ENCODE results near the gene ALK.

The ALK gene

DNA sequence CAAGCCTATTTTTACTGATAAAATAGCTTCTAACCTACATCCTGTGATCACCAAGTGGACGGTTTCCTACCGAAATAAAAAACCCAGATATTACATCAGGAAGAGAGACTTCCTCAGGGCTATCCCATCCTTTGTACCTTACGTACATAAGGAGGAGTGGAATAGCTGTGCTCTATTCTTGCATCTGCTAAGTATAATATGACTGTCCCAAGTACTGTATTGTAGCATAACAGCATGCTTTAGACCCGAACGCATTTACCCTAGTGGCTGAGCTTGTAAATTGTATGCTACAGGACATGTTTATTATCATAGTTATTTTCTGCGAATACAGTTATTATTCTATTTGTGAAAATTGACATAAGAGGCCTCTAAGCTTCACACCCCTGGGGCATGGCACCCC is 503.8 kb downstream of the ALK start:
- H3K4me1 ChIP-seq (ENCODE audit: control insufficient read depth, insufficient read depth, low read length): no peaks in the 10 kb centered on the region
- no peak overlapping the region for H3K27ac ChIP-seq (ENCODE audit: extremely low read depth, low read depth, low read length)
- H3K4me3 ChIP-seq (ENCODE audit: low read depth, low read length): no peak overlapping the region
- no peaks in the 10 kb centered on the region for H3K9me3 ChIP-seq (ENCODE audit: control insufficient read depth, insufficient read depth, low read depth, low read length)
- CTCF ChIA-PET: no interaction called here
- H3K36me3 ChIP-seq (ENCODE audit: control insufficient read depth in 2 of 2, insufficient read depth in 1 of 2, low read length in 2 of 2): no peaks in the 10 kb centered on the region
- TF ChIP-seq, protein P1, sequence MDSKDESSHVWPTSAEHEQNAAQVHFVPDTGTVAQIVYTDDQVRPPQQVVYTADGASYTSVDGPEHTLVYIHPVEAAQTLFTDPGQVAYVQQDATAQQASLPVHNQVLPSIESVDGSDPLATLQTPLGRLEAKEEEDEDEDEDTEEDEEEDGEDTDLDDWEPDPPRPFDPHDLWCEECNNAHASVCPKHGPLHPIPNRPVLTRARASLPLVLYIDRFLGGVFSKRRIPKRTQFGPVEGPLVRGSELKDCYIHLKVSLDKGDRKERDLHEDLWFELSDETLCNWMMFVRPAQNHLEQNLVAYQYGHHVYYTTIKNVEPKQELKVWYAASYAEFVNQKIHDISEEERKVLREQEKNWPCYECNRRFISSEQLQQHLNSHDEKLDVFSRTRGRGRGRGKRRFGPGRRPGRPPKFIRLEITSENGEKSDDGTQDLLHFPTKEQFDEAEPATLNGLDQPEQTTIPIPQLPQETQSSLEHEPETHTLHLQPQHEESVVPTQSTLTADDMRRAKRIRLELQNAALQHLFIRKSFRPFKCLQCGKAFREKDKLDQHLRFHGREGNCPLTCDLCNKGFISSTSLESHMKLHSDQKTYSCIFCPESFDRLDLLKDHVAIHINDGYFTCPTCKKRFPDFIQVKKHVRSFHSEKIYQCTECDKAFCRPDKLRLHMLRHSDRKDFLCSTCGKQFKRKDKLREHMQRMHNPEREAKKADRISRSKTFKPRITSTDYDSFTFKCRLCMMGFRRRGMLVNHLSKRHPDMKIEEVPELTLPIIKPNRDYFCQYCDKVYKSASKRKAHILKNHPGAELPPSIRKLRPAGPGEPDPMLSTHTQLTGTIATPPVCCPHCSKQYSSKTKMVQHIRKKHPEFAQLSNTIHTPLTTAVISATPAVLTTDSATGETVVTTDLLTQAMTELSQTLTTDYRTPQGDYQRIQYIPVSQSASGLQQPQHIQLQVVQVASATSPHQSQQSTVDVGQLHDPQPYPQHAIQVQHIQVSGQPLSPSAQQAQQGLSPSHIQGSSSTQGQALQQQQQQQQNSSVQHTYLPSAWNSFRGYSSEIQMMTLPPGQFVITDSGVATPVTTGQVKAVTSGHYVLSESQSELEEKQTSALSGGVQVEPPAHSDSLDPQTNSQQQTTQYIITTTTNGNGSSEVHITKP (tag by site-specific recombination; IDR thresholded peaks at IDR 0.05): no peak
- TF ChIP-seq, protein P2, sequence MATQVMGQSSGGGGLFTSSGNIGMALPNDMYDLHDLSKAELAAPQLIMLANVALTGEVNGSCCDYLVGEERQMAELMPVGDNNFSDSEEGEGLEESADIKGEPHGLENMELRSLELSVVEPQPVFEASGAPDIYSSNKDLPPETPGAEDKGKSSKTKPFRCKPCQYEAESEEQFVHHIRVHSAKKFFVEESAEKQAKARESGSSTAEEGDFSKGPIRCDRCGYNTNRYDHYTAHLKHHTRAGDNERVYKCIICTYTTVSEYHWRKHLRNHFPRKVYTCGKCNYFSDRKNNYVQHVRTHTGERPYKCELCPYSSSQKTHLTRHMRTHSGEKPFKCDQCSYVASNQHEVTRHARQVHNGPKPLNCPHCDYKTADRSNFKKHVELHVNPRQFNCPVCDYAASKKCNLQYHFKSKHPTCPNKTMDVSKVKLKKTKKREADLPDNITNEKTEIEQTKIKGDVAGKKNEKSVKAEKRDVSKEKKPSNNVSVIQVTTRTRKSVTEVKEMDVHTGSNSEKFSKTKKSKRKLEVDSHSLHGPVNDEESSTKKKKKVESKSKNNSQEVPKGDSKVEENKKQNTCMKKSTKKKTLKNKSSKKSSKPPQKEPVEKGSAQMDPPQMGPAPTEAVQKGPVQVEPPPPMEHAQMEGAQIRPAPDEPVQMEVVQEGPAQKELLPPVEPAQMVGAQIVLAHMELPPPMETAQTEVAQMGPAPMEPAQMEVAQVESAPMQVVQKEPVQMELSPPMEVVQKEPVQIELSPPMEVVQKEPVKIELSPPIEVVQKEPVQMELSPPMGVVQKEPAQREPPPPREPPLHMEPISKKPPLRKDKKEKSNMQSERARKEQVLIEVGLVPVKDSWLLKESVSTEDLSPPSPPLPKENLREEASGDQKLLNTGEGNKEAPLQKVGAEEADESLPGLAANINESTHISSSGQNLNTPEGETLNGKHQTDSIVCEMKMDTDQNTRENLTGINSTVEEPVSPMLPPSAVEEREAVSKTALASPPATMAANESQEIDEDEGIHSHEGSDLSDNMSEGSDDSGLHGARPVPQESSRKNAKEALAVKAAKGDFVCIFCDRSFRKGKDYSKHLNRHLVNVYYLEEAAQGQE (tag by site-specific recombination; IDR thresholded peaks at IDR 0.05): no peak
- TF ChIP-seq, protein P3, sequence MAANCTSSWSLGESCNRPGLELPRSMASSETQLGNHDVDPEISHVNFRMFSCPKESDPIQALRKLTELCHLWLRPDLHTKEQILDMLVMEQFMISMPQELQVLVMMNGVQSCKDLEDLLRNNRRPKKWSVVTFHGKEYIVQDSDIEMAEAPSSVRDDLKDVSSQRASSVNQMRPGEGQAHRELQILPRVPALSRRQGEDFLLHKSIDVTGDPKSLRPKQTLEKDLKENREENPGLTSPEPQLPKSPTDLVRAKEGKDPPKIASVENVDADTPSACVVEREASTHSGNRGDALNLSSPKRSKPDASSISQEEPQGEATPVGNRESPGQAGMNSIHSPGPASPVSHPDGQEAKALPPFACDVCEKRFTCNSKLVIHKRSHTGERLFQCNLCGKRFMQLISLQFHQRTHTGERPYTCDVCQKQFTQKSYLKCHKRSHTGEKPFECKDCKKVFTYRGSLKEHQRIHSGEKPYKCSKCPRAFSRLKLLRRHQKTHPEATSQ (tag by site-specific recombination; IDR thresholded peaks at IDR 0.05): no peak
- TF ChIP-seq, protein P4, sequence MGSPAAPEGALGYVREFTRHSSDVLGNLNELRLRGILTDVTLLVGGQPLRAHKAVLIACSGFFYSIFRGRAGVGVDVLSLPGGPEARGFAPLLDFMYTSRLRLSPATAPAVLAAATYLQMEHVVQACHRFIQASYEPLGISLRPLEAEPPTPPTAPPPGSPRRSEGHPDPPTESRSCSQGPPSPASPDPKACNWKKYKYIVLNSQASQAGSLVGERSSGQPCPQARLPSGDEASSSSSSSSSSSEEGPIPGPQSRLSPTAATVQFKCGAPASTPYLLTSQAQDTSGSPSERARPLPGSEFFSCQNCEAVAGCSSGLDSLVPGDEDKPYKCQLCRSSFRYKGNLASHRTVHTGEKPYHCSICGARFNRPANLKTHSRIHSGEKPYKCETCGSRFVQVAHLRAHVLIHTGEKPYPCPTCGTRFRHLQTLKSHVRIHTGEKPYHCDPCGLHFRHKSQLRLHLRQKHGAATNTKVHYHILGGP (tag by site-specific recombination; IDR thresholded peaks at IDR 0.05): no peak
- TF ChIP-seq ZBTB1 (tag by site-specific recombination; IDR thresholded peaks at IDR 0.05) (no peak), ZNF426 (tag by site-specific recombination; IDR thresholded peaks at IDR 0.05) (no peak), GLIS1 (tag by site-specific recombination; IDR thresholded peaks at IDR 0.05) (no peak), ZNF341 (tag by site-specific recombination; IDR thresholded peaks at IDR 0.05; ENCODE audit: low read depth) (no peak), ZXDB (tag by site-specific recombination; IDR thresholded peaks at IDR 0.05) (no peak), ZNF138 (tag by site-specific recombination; IDR thresholded peaks at IDR 0.05; ENCODE audit: borderline replicate concordance) (no peak), ZBTB20 (tag by site-specific recombination; IDR thresholded peaks at IDR 0.05) (no peak), ZNF211 (tag by site-specific recombination; IDR thresholded peaks at IDR 0.05; ENCODE audit: low read depth) (no peak), ZNF571 (tag by site-specific recombination; IDR thresholded peaks at IDR 0.05) (no peak), ZNF132 (tag by site-specific recombination; IDR thresholded peaks at IDR 0.05; ENCODE audit: borderline replicate concordance) (no peak)
- TF ChIP-seq, protein P5, sequence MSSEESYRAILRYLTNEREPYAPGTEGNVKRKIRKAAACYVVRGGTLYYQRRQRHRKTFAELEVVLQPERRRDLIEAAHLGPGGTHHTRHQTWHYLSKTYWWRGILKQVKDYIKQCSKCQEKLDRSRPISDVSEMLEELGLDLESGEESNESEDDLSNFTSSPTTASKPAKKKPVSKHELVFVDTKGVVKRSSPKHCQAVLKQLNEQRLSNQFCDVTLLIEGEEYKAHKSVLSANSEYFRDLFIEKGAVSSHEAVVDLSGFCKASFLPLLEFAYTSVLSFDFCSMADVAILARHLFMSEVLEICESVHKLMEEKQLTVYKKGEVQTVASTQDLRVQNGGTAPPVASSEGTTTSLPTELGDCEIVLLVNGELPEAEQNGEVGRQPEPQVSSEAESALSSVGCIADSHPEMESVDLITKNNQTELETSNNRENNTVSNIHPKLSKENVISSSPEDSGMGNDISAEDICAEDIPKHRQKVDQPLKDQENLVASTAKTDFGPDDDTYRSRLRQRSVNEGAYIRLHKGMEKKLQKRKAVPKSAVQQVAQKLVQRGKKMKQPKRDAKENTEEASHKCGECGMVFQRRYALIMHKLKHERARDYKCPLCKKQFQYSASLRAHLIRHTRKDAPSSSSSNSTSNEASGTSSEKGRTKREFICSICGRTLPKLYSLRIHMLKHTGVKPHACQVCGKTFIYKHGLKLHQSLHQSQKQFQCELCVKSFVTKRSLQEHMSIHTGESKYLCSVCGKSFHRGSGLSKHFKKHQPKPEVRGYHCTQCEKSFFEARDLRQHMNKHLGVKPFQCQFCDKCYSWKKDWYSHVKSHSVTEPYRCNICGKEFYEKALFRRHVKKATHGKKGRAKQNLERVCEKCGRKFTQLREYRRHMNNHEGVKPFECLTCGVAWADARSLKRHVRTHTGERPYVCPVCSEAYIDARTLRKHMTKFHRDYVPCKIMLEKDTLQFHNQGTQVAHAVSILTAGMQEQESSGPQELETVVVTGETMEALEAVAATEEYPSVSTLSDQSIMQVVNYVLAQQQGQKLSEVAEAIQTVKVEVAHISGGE (tag by site-specific recombination; conservative IDR thresholded peaks at IDR 0.05; ENCODE audit: low read depth): no peak
- TF ChIP-seq, protein P6, sequence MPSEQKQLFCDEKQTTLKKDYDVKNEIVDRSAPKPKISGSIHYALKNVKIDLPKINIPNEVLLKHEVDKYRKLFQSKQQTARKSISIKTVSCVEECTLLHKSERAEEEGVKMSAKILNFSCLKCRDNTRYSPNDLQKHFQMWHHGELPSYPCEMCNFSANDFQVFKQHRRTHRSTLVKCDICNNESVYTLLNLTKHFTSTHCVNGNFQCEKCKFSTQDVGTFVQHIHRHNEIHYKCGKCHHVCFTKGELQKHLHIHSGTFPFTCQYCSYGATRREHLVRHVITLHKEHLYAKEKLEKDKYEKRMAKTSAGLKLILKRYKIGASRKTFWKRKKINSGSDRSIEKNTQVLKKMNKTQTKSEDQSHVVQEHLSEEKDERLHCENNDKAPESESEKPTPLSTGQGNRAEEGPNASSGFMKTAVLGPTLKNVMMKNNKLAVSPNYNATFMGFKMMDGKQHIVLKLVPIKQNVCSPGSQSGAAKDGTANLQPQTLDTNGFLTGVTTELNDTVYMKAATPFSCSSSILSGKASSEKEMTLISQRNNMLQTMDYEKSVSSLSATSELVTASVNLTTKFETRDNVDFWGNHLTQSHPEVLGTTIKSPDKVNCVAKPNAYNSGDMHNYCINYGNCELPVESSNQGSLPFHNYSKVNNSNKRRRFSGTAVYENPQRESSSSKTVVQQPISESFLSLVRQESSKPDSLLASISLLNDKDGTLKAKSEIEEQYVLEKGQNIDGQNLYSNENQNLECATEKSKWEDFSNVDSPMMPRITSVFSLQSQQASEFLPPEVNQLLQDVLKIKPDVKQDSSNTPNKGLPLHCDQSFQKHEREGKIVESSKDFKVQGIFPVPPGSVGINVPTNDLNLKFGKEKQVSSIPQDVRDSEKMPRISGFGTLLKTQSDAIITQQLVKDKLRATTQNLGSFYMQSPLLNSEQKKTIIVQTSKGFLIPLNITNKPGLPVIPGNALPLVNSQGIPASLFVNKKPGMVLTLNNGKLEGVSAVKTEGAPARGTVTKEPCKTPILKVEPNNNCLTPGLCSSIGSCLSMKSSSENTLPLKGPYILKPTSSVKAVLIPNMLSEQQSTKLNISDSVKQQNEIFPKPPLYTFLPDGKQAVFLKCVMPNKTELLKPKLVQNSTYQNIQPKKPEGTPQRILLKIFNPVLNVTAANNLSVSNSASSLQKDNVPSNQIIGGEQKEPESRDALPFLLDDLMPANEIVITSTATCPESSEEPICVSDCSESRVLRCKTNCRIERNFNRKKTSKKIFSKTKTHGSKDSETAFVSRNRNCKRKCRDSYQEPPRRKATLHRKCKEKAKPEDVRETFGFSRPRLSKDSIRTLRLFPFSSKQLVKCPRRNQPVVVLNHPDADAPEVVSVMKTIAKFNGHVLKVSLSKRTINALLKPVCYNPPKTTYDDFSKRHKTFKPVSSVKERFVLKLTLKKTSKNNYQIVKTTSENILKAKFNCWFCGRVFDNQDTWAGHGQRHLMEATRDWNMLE (tag by site-specific recombination; conservative IDR thresholded peaks at IDR 0.05; ENCODE audit: low read depth): no peak
- TF ChIP-seq, protein P7, sequence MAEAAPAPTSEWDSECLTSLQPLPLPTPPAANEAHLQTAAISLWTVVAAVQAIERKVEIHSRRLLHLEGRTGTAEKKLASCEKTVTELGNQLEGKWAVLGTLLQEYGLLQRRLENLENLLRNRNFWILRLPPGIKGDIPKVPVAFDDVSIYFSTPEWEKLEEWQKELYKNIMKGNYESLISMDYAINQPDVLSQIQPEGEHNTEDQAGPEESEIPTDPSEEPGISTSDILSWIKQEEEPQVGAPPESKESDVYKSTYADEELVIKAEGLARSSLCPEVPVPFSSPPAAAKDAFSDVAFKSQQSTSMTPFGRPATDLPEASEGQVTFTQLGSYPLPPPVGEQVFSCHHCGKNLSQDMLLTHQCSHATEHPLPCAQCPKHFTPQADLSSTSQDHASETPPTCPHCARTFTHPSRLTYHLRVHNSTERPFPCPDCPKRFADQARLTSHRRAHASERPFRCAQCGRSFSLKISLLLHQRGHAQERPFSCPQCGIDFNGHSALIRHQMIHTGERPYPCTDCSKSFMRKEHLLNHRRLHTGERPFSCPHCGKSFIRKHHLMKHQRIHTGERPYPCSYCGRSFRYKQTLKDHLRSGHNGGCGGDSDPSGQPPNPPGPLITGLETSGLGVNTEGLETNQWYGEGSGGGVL (tag by site-specific recombination; IDR thresholded peaks at IDR 0.05): no peak
- POLR2A ChIA-PET: no interaction called here

Measured in HEK293 (cell line).